Naive thymus-derived CD4-positive, alpha-beta T cell (primary cell): ENCODE results near the gene FRMD8. TPM values are rescaled to one million over a fixed set of nuclear protein-coding genes. Genes with fewer than 3 reads are reported as not detected.

Source experiments
- ATAC-seq: fragments of 150-1000 bp; cut with Tn5 transposase; 2 replicates; pipeline ENCODE4 v1.10.0; 2021; ENCODE audit warnings: mild to moderate bottlenecking, moderate library complexity
- CTCF ChIA-PET: fragments of 350-600 bp; sonication (Branson Sonifier 250); formaldehyde crosslinking; loops from one replicate; lab custom pipeline; 2021; ENCODE audit warnings: antibody characterized with exemption; lab: Charles Lee
- POLR2A ChIA-PET: fragments of 350-600 bp; sonication (Branson Sonifier 250); formaldehyde crosslinking; loops from one replicate; lab custom pipeline; 2021; ENCODE audit warnings: antibody characterized with exemption, inconsistent platforms; lab: Charles Lee
- DNase-seq, 9 donors: peaks; one replicate each; pipeline versions ENCODE4 v3.0.0 to v3.0.0-alpha.2; 2020 to 2022; ENCODE audit warnings: mixed read lengths in 1 of 9
- H3K27ac ChIP-seq: one replicate; pipeline ENCODE4 v1.7.0; 2013; ENCODE audit warnings: mild to moderate bottlenecking, low read depth, low read length, moderate library complexity
- H3K27me3 ChIP-seq, 2 donors: one replicate each; pipeline ENCODE4 v1.7.0; 2013; ENCODE audit warnings: low read length in 2 of 2, mild to moderate bottlenecking in 2 of 2, moderate library complexity in 2 of 2; ENCODE audit not compliant: control insufficient read depth in 2 of 2, insufficient read depth in 2 of 2
- H3K36me3 ChIP-seq, 3 experiments: 1 replicate in 2 of 3; 2 replicates in 1 of 3; pipeline ENCODE4 v1.7.0; 2013; ENCODE audit warnings: low read length in 3 of 3, mild to moderate bottlenecking in 3 of 3, moderate library complexity in 1 of 3; ENCODE audit not compliant: insufficient read depth in 3 of 3, control insufficient read depth in 2 of 3
- H3K4me1 ChIP-seq, 2 donors: one replicate each; pipeline ENCODE4 v1.7.0; 2013; ENCODE audit warnings: low read length in 2 of 2, mild to moderate bottlenecking in 2 of 2, moderate library complexity in 1 of 2; ENCODE audit not compliant: control insufficient read depth in 2 of 2, insufficient read depth in 2 of 2
- H3K4me3 ChIP-seq: 2 replicates; pipeline ENCODE4 v1.7.0; 2013; ENCODE audit warnings: mild to moderate bottlenecking, low read length
- H3K9me3 ChIP-seq, 3 experiments: 1 replicate in 2 of 3; 2 replicates in 1 of 3; pipeline ENCODE4 v1.7.0; 2013; ENCODE audit warnings: low read length in 3 of 3; ENCODE audit not compliant: control insufficient read depth in 2 of 3
- H3K27ac Mint-ChIP-seq, 9 donors: one replicate each; pipeline ENCODE4 v1.8.0; 2020 to 2022; ENCODE audit warnings: mixed read lengths in 9 of 9, mild to moderate bottlenecking in 8 of 9, moderate library complexity in 5 of 9, inconsistent platforms in 2 of 9
- H3K27me3 Mint-ChIP-seq, 5 donors: one replicate each; pipeline ENCODE4 v1.8.0; 2021 to 2022; ENCODE audit warnings: mixed read lengths in 5 of 5, mild to moderate bottlenecking in 1 of 5
- H3K36me3 Mint-ChIP-seq, 5 donors: one replicate each; pipeline ENCODE4 v1.8.0; 2020 to 2022; ENCODE audit warnings: mixed read lengths in 5 of 5, mild to moderate bottlenecking in 3 of 5, inconsistent platforms in 1 of 5
- H3K4me1 Mint-ChIP-seq, 7 donors: one replicate each; pipeline ENCODE4 v1.8.0; 2020 to 2022; ENCODE audit warnings: mixed read lengths in 7 of 7, mild to moderate bottlenecking in 3 of 7, inconsistent platforms in 1 of 7
- H3K4me3 Mint-ChIP-seq, 10 donors: one replicate each; pipeline ENCODE4 v1.8.0; 2020 to 2022; ENCODE audit warnings: mild to moderate bottlenecking in 10 of 10, mixed read lengths in 10 of 10, moderate library complexity in 6 of 10, inconsistent platforms in 2 of 10
- H3K9me3 Mint-ChIP-seq, 11 donors: one replicate each; pipeline ENCODE4 v1.8.0; 2020 to 2022; ENCODE audit warnings: mixed read lengths in 11 of 11, mild to moderate bottlenecking in 4 of 11, inconsistent platforms in 1 of 11, moderate library complexity in 1 of 11
- intact Hi-C, 2 donors: fragments of 100-400 bp; cut with micrococcal nuclease; formaldehyde crosslinking; loops; one replicate each; pipeline ENCODE4 v1.15.1; 2023
- polyA plus RNA-seq, 2 donors: library from polyadenylated mRNA; unstranded; fragments of 300-500 nt; fragmentation: Illumina TruSeq; gene quantifications; one replicate each; pipeline ENCODE4 v1.2.3, GENCODE V29; 2021
- total RNA-seq, 6 experiments: library from RNA in 5 of 6; stranded (reverse) in 5 of 6; gene quantifications; 1 replicate in 5 of 6; 2 replicates in 1 of 6; pipeline ENCODE4 v1.2.3 and lab custom pipeline; 2021 to 2026

The FRMD8 gene
- total and polyA plus RNA-seq, 7 experiments from 2014 or later: 28.9 to 66.8 (median 44.7) TPM

GRCh38 chr11:65398362-65398910, 12.0 kb downstream of the FRMD8 start:
- CTCF ChIA-PET: interaction anchor here (1.0 kb wide), 1 partner anchor 10 kb away, joined by 3 read pairs; no protein-coding TSS in a partner anchor
- no peaks in the 10 kb centered on the region for H3K27me3 ChIP-seq
- peaks cover under 1 to 1% of the 10 kb centered on the region in 2 donors for H3K4me1 ChIP-seq
- peaks cover 0 to 86% (median 8%) of the 10 kb centered on the region in 3 experiments for H3K36me3 ChIP-seq
- H3K9me3 ChIP-seq: no peaks in the 10 kb centered on the region
- peaks cover 0 to 2% (median 0%) of the 10 kb centered on the region in 11 donors for H3K9me3 Mint-ChIP-seq
- H3K4me1 Mint-ChIP-seq: peaks cover 2 to 7% (median 3%) of the 10 kb centered on the region in 7 donors
- POLR2A ChIA-PET: interaction anchor here (1.3 kb wide), 1 partner anchor 13 kb away, joined by 4 read pairs; no protein-coding TSS in a partner anchor
- H3K27ac Mint-ChIP-seq: peak overlapping the region in 3 of 9 donors; percentile 17 to 54 (median 19)
- H3K27me3 Mint-ChIP-seq: no peaks in the 10 kb centered on the region
- H3K27ac ChIP-seq: no peak overlapping the region
- ATAC-seq: no peak
- no peak overlapping the region for H3K4me3 Mint-ChIP-seq
- H3K36me3 Mint-ChIP-seq: peaks cover 0 to 26% (median 4%) of the 10 kb centered on the region in 5 donors
- intact Hi-C loops: no loop called here
- no peak overlapping the region for H3K4me3 ChIP-seq
- no peak for DNase-seq

GRCh38 chr11:65399249-65399648, 12.8 kb downstream of the FRMD8 start:
- Mint-ChIP-seq H3K4me3 (no peak overlapping the region), H3K9me3 (peaks cover 0 to 2% (median 0%) of the 10 kb centered on the region in 11 donors), H3K27me3 (no peaks in the 10 kb centered on the region), H3K4me1 (peaks cover 4 to 11% (median 8%) of the 10 kb centered on the region in 7 donors), H3K36me3 (peaks cover 0 to 26% (median 4%) of the 10 kb centered on the region in 5 donors), H3K27ac (no peak overlapping the region)
- H3K9me3 ChIP-seq: no peaks in the 10 kb centered on the region
- no peak overlapping the region for H3K27ac ChIP-seq
- CTCF ChIA-PET: no interaction called here
- ATAC-seq (no peak), DNase-seq (no peak)
- H3K4me3 ChIP-seq: no peak overlapping the region
- H3K27me3 ChIP-seq: no peaks in the 10 kb centered on the region
- intact Hi-C loops: no loop called here
- peaks cover 3 to 7% of the 10 kb centered on the region in 2 donors for H3K4me1 ChIP-seq
- POLR2A ChIA-PET: interaction anchor here (0.5 kb wide), 1 partner anchor 120 kb away, joined by 3 read pairs; no protein-coding TSS in a partner anchor
- peaks cover 0 to 86% (median 8%) of the 10 kb centered on the region in 3 experiments for H3K36me3 ChIP-seq

GRCh38 chr11:65399845-65400244, 13.4 kb downstream of the FRMD8 start:
- H3K4me3 Mint-ChIP-seq: no peak overlapping the region
- H3K27ac Mint-ChIP-seq: no peak overlapping the region
- ChIA-PET CTCF (no interaction called here), POLR2A (interaction anchor here (0.5 kb wide), 1 partner anchor 119 kb away, joined by 3 read pairs; no protein-coding TSS in a partner anchor)
- H3K9me3 ChIP-seq: no peaks in the 10 kb centered on the region
- peaks cover 0 to 86% (median 8%) of the 10 kb centered on the region in 3 experiments for H3K36me3 ChIP-seq
- no peak for ATAC-seq
- intact Hi-C loops: no loop called here
- peaks cover 3 to 7% of the 10 kb centered on the region in 2 donors for H3K4me1 ChIP-seq
- peaks cover 0 to 26% (median 4%) of the 10 kb centered on the region in 5 donors for H3K36me3 Mint-ChIP-seq
- peaks cover 0 to 2% (median 0%) of the 10 kb centered on the region in 11 donors for H3K9me3 Mint-ChIP-seq
- no peak for DNase-seq
- H3K4me3 ChIP-seq: no peak overlapping the region
- H3K27me3 Mint-ChIP-seq: no peaks in the 10 kb centered on the region
- no peaks in the 10 kb centered on the region for H3K27me3 ChIP-seq
- peaks cover 4 to 12% (median 10%) of the 10 kb centered on the region in 7 donors for H3K4me1 Mint-ChIP-seq
- H3K27ac ChIP-seq: no peak overlapping the region

GRCh38 chr11:65400307-65401072, 14.1 kb downstream of the FRMD8 start:
- peaks cover 0 to 2% (median 0%) of the 10 kb centered on the region in 11 donors for H3K9me3 Mint-ChIP-seq
- no peak overlapping the region for H3K4me3 ChIP-seq
- DNase-seq (no peak), ATAC-seq (no peak)
- H3K36me3 Mint-ChIP-seq: peaks cover 0 to 26% (median 4%) of the 10 kb centered on the region in 5 donors
- H3K4me1 Mint-ChIP-seq: peaks cover 4 to 12% (median 10%) of the 10 kb centered on the region in 7 donors
- no peaks in the 10 kb centered on the region for H3K9me3 ChIP-seq
- ChIA-PET CTCF (no interaction called here), POLR2A (interaction anchor here (0.8 kb wide), 1 partner anchor 12 kb away, joined by 3 read pairs; no protein-coding TSS in a partner anchor)
- no peak overlapping the region for H3K27ac Mint-ChIP-seq
- no peaks in the 10 kb centered on the region for H3K27me3 ChIP-seq
- H3K27me3 Mint-ChIP-seq: no peaks in the 10 kb centered on the region
- no peak overlapping the region for H3K27ac ChIP-seq
- no peak overlapping the region for H3K4me3 Mint-ChIP-seq
- intact Hi-C loops: no loop called here
- H3K36me3 ChIP-seq: peaks cover 0 to 88% (median 7%) of the 10 kb centered on the region in 3 experiments
- H3K4me1 ChIP-seq: peaks cover 3 to 7% of the 10 kb centered on the region in 2 donors

GRCh38 chr11:65401073-65401802, 14.8 kb downstream of the FRMD8 start:
- CTCF ChIA-PET: no interaction called here

GRCh38 chr11:65401803-65402248, 15.4 kb downstream of the FRMD8 start:
- peaks cover 0 to 77% (median 5%) of the 10 kb centered on the region in 3 experiments for H3K36me3 ChIP-seq
- Mint-ChIP-seq H3K9me3 (peaks cover 0 to 2% (median 0%) of the 10 kb centered on the region in 11 donors), H3K4me3 (no peak overlapping the region), H3K36me3 (peaks cover 0 to 26% (median 4%) of the 10 kb centered on the region in 5 donors), H3K4me1 (peaks cover 4 to 12% (median 10%) of the 10 kb centered on the region in 7 donors), H3K27ac (peak overlapping the region in 2 of 9 donors; percentile 4 to 43), H3K27me3 (no peaks in the 10 kb centered on the region)
- ChIA-PET CTCF (interaction anchor here (1.2 kb wide), 1 partner anchor 15 kb away, joined by 3 read pairs; no protein-coding TSS in a partner anchor), POLR2A (interaction anchor here (0.7 kb wide), 1 partner anchor 231 kb away, joined by 4 read pairs; no protein-coding TSS in a partner anchor)
- no peak overlapping the region for H3K4me3 ChIP-seq
- ATAC-seq (no peak), DNase-seq (no peak)
- intact Hi-C loops: no loop called here
- no peaks in the 10 kb centered on the region for H3K27me3 ChIP-seq
- peaks cover 3 to 7% of the 10 kb centered on the region in 2 donors for H3K4me1 ChIP-seq
- no peaks in the 10 kb centered on the region for H3K9me3 ChIP-seq
- H3K27ac ChIP-seq: no peak overlapping the region

More at GRCh38 chr11:65401073-65401802, 14.8 kb downstream of the FRMD8 start:
- peaks cover 3 to 7% of the 10 kb centered on the region in 2 donors for H3K4me1 ChIP-seq
- H3K9me3 ChIP-seq: no peaks in the 10 kb centered on the region
- H3K4me3 ChIP-seq: no peak overlapping the region
- Mint-ChIP-seq H3K4me3 (no peak overlapping the region), H3K27me3 (no peaks in the 10 kb centered on the region), H3K9me3 (peaks cover 0 to 2% (median 0%) of the 10 kb centered on the region in 11 donors), H3K36me3 (peaks cover 0 to 26% (median 4%) of the 10 kb centered on the region in 5 donors), H3K4me1 (peaks cover 4 to 12% (median 10%) of the 10 kb centered on the region in 7 donors), H3K27ac (peak overlapping the region in 1 of 9 donors; percentile 43)
- H3K27me3 ChIP-seq: no peaks in the 10 kb centered on the region
- POLR2A ChIA-PET: interaction anchor here (0.7 to 0.8 kb wide), 2 partner anchors 11 to 232 kb away, joined by 3 to 4 read pairs; no protein-coding TSS in a partner anchor
- ATAC-seq: no peak
- no peak for DNase-seq
- intact Hi-C loops: no loop called here
- H3K36me3 ChIP-seq: peaks cover 0 to 83% (median 5%) of the 10 kb centered on the region in 3 experiments
- H3K27ac ChIP-seq: no peak overlapping the region
